H9 (cell line): ENCODE data around the gene PRRG3. TPM values are rescaled to one million over a fixed set of nuclear protein-coding genes. Genes with fewer than 3 reads are reported as not detected.

Experiments
- DNase-seq: peaks from one replicate; pipeline ENCODE4 v3.0.0-alpha.2; 2017
- H2AFZ ChIP-seq: one replicate; pipeline ENCODE4 v1.6.1; 2013; ENCODE audit warnings: mild to moderate bottlenecking, low read length, control low read depth, moderate library complexity
- H2AK5ac ChIP-seq: 2 replicates; pipeline ENCODE4 v1.6.1; 2013; ENCODE audit warnings: low read length, control low read depth, mixed read lengths; ENCODE audit not compliant: insufficient read length
- H2BK120ac ChIP-seq: one replicate; pipeline ENCODE4 v1.6.1; 2013; ENCODE audit warnings: low read depth, mild to moderate bottlenecking, low read length, control low read depth, inconsistent platforms; ENCODE audit not compliant: poor library complexity, severe bottlenecking
- H2BK12ac ChIP-seq: 2 replicates; pipeline ENCODE4 v1.6.1; 2013; ENCODE audit warnings: low read length, control low read depth, mixed read lengths, low read depth; ENCODE audit not compliant: insufficient read length
- H2BK15ac ChIP-seq: 2 replicates; pipeline ENCODE4 v1.6.1; 2013; ENCODE audit warnings: low read depth, low read length, control low read depth
- H2BK20ac ChIP-seq: one replicate; pipeline ENCODE4 v1.6.1; 2013; ENCODE audit warnings: low read depth, mild to moderate bottlenecking, low read length, control low read depth, inconsistent platforms; ENCODE audit not compliant: poor library complexity, severe bottlenecking
- H2BK5ac ChIP-seq: 2 replicates; pipeline ENCODE4 v1.6.1; 2013; ENCODE audit warnings: low read length, control low read depth, mixed read lengths; ENCODE audit not compliant: insufficient read length
- H3K14ac ChIP-seq: 2 replicates; pipeline ENCODE4 v1.6.1; 2013; ENCODE audit warnings: low read length, control low read depth; ENCODE audit not compliant: insufficient read depth
- H3K18ac ChIP-seq: 2 replicates; pipeline ENCODE4 v1.6.1; 2013; ENCODE audit warnings: low read depth, mild to moderate bottlenecking, mixed read lengths, low read length, control low read depth; ENCODE audit not compliant: insufficient read length
- H3K23ac ChIP-seq: 2 replicates; pipeline ENCODE4 v1.6.1; 2013; ENCODE audit warnings: low read length, control low read depth, mixed read lengths, low read depth; ENCODE audit not compliant: insufficient read length
- H3K23me2 ChIP-seq: 2 replicates; pipeline ENCODE4 v1.6.1; 2013; ENCODE audit warnings: low read depth, mild to moderate bottlenecking, mixed read lengths, low read length, control low read depth; ENCODE audit not compliant: insufficient read length, poor library complexity, severe bottlenecking
- H3K27ac ChIP-seq: 2 replicates; pipeline ENCODE4 v1.5.1; 2013; ENCODE audit warnings: low read length, control low read depth, mixed read lengths, low read depth; ENCODE audit not compliant: insufficient read length
- H3K27me3 ChIP-seq: 2 replicates; pipeline ENCODE4 v1.6.1; 2013; ENCODE audit warnings: low read length, control low read depth, inconsistent platforms; ENCODE audit not compliant: insufficient read depth
- H3K4ac ChIP-seq: 2 replicates; pipeline ENCODE4 v1.6.1; 2013; ENCODE audit warnings: low read depth, mild to moderate bottlenecking, control low read depth, inconsistent platforms, low read length, moderate library complexity
- H3K4me1 ChIP-seq: 2 replicates; pipeline ENCODE4 v1.6.1; 2013; ENCODE audit warnings: low read length, control low read depth, inconsistent platforms; ENCODE audit not compliant: insufficient read depth
- H3K4me2 ChIP-seq: 2 replicates; pipeline ENCODE4 v1.6.1; 2013; ENCODE audit warnings: low read length, control low read depth, mixed read lengths; ENCODE audit not compliant: insufficient read length, insufficient read depth
- H3K56ac ChIP-seq: 2 replicates; pipeline ENCODE4 v1.6.1; 2013; ENCODE audit warnings: low read depth, mild to moderate bottlenecking, mixed read lengths, low read length, control low read depth; ENCODE audit not compliant: insufficient read length
- H3K79me1 ChIP-seq: 2 replicates; pipeline ENCODE4 v1.6.1; 2013; ENCODE audit warnings: low read depth, mild to moderate bottlenecking, moderate library complexity, low read length, control low read depth, inconsistent platforms; ENCODE audit not compliant: insufficient read depth, poor library complexity, severe bottlenecking
- H3K79me2 ChIP-seq: 2 replicates; pipeline ENCODE4 v1.6.1; 2013; ENCODE audit warnings: low read length, control low read depth, inconsistent platforms; ENCODE audit not compliant: insufficient read depth
- H3K9ac ChIP-seq: 2 replicates; pipeline ENCODE4 v1.6.1; 2013; ENCODE audit warnings: low read length, control low read depth, mixed read lengths; ENCODE audit not compliant: insufficient read length; ENCODE audit errors: extremely low read depth
- H3K9me3 ChIP-seq: one replicate; pipeline ENCODE4 v1.6.1; 2013; ENCODE audit warnings: low read depth, low read length, inconsistent platforms; ENCODE audit not compliant: control insufficient read depth
- H3T11ph ChIP-seq: one replicate; pipeline ENCODE4 v1.6.1; 2013; ENCODE audit warnings: mild to moderate bottlenecking, low read length, control low read depth, inconsistent platforms
- H4K20me1 ChIP-seq: one replicate; pipeline ENCODE4 v1.6.1; 2013; ENCODE audit not compliant: control insufficient read depth, insufficient read length, insufficient read depth
- H4K5ac ChIP-seq: 2 replicates; pipeline ENCODE4 v1.6.1; 2013; ENCODE audit warnings: low read depth, mild to moderate bottlenecking, mixed read lengths, low read length, control low read depth; ENCODE audit not compliant: insufficient read length
- H4K8ac ChIP-seq: replicated peaks from 2 replicates; pipeline ENCODE4 v1.6.1; 2013; ENCODE audit warnings: low read length, control low read depth, mixed read lengths, low read depth; ENCODE audit not compliant: insufficient read length
- H4K91ac ChIP-seq: 2 replicates; pipeline ENCODE4 v1.6.1; 2013; ENCODE audit warnings: low read depth, mild to moderate bottlenecking, moderate library complexity, mixed read lengths, low read length, control low read depth; ENCODE audit not compliant: insufficient read length
- H3K27ac Mint-ChIP-seq, 3 experiments: 2 replicates in 2 of 3; 3 replicates in 1 of 3; pipeline ENCODE4 v1.8.0; 2020 to 2021; ENCODE audit warnings: mixed read lengths in 3 of 3, mild to moderate bottlenecking in 1 of 3, moderate library complexity in 1 of 3
- H3K27me3 Mint-ChIP-seq: 2 replicates; pipeline ENCODE4 v1.8.0; 2021; ENCODE audit warnings: low read depth, mild to moderate bottlenecking, moderate library complexity, mixed read lengths
- H3K36me3 Mint-ChIP-seq, 3 experiments: 2 replicates in 2 of 3; 3 replicates in 1 of 3; pipeline ENCODE4 v1.8.0; 2020 to 2021; ENCODE audit warnings: low read depth in 3 of 3, mixed read lengths in 3 of 3; ENCODE audit not compliant: insufficient read depth in 1 of 3
- H3K4me1 Mint-ChIP-seq, 2 experiments: 2 replicates each; pipeline ENCODE4 v1.8.0; 2020; ENCODE audit warnings: mixed read lengths in 2 of 2
- H3K4me3 Mint-ChIP-seq, 2 experiments: 2 replicates in 1 of 2; 3 replicates in 1 of 2; pipeline ENCODE4 v1.8.0; 2020 to 2021; ENCODE audit warnings: mild to moderate bottlenecking in 2 of 2, mixed read lengths in 2 of 2, moderate library complexity in 1 of 2
- H3K9me3 Mint-ChIP-seq, 2 experiments: 2 replicates in 1 of 2; 3 replicates in 1 of 2; pipeline ENCODE4 v1.8.0; 2020; ENCODE audit warnings: mild to moderate bottlenecking in 2 of 2, mixed read lengths in 2 of 2, moderate library complexity in 1 of 2
- WGBS: extraction: QIAGEN DNeasy Blood & Tissue Kit; methylation state at CpG from one replicate; pipeline ENCODE4 v1.1.7; 2013; ENCODE audit warnings: missing lambda C conversion rate, low lambda C conversion rate, mixed read lengths; ENCODE audit not compliant: insufficient read length; ENCODE audit errors: extremely low coverage; 5-methylcytosine and 5-hydroxymethylcytosine counted together
- total RNA-seq: library from RNA; stranded (reverse); gene quantifications from 2 replicates; pipeline ENCODE4 v1.2.1, GENCODE V29; 2021
- TF ChIP-seq, protein P1 (sequence below): fragments of 200-600 bp; sonication (generic); conservative IDR thresholded peaks from 3 replicates; pipeline ENCODE4 v1.8.0; 2021; ENCODE audit warnings: antibody characterized with exemption, mild to moderate bottlenecking

The PRRG3 gene
- total RNA-seq, 1 experiment from 2014 or later = 4.9 TPM

GRCh38 chrX:151698485-151698884 is 3.2 kb downstream of the PRRG3 start:
- Histone ChIP-seq H3K4ac (no peak overlapping the region), H3K14ac (no peak overlapping the region), H3K4me2 (no peak overlapping the region), H3K27me3 (no peaks in the 10 kb centered on the region), H3K23me2 (no peaks in the 10 kb centered on the region), H2AK5ac (no peak overlapping the region), H3K79me2 (no peaks in the 10 kb centered on the region), H2BK15ac (no peak overlapping the region), H3K9me3 (peaks cover 61% of the 10 kb centered on the region), H4K20me1 (no peaks in the 10 kb centered on the region), H3K9ac (no peak overlapping the region), H3T11ph (no peak overlapping the region), H3K27ac (no peak overlapping the region), H3K56ac (no peak overlapping the region), H3K18ac (no peak overlapping the region), H4K5ac (no peak overlapping the region), H2AFZ (no peak overlapping the region), H3K79me1 (no peaks in the 10 kb centered on the region), H3K23ac (no peak overlapping the region), H3K4me1 (no peaks in the 10 kb centered on the region), H2BK20ac (no peak overlapping the region), H4K8ac (no peak overlapping the region), H2BK12ac (no peak overlapping the region), H2BK5ac (no peak overlapping the region), H4K91ac (no peak overlapping the region), H2BK120ac (no peak overlapping the region)
- no peak for DNase-seq
- Mint-ChIP-seq H3K9me3 (peaks cover 64 to 74% of the 10 kb centered on the region in 2 experiments), H3K36me3 (peaks cover 0 to 3% (median 2%) of the 10 kb centered on the region in 3 experiments; a peak in 5 of 7 replicates), H3K4me3 (no peak overlapping the region), H3K27me3 (peaks cover 23% of the 10 kb centered on the region), H3K27ac (no peak overlapping the region), H3K4me1 (peaks cover 11% of the 10 kb centered on the region in 2 experiments)
- no CpG with 5 or more reads among the region's 6 CpGs for WGBS
- TF ChIP-seq, protein P1, sequence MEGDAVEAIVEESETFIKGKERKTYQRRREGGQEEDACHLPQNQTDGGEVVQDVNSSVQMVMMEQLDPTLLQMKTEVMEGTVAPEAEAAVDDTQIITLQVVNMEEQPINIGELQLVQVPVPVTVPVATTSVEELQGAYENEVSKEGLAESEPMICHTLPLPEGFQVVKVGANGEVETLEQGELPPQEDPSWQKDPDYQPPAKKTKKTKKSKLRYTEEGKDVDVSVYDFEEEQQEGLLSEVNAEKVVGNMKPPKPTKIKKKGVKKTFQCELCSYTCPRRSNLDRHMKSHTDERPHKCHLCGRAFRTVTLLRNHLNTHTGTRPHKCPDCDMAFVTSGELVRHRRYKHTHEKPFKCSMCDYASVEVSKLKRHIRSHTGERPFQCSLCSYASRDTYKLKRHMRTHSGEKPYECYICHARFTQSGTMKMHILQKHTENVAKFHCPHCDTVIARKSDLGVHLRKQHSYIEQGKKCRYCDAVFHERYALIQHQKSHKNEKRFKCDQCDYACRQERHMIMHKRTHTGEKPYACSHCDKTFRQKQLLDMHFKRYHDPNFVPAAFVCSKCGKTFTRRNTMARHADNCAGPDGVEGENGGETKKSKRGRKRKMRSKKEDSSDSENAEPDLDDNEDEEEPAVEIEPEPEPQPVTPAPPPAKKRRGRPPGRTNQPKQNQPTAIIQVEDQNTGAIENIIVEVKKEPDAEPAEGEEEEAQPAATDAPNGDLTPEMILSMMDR = no peak
